HCT116 (cell line): ENCODE measurements around the gene ARNT2. TPM values are rescaled to one million over a fixed set of nuclear protein-coding genes. Genes with fewer than 3 reads are reported as not detected.

Experiments
- ATAC-seq: fragments of 200-7000 bp; cut with Tn5 transposase; 2 replicates; pipeline ENCODE4 v1.9.1; 2020; ENCODE audit warnings: mild to moderate bottlenecking, moderate library complexity
- BruUV-seq: library from RNA; stranded (reverse); fragments of 400-500 nt; replicated peaks from 2 replicates; lab custom pipeline; 2021; lab: Mats Ljungman, UMichigan
- CTCF ChIA-PET: fragments of 300-600 bp; sonication (Branson Sonifier 250); formaldehyde crosslinking; loops from one replicate; lab custom pipeline; 2021; ENCODE audit warnings: antibody characterized with exemption; lab: Charles Lee
- POLR2A ChIA-PET: fragments of 300-600, 350-600 bp; sonication (Branson Sonifier 250); formaldehyde crosslinking; loops from one replicate; lab custom pipeline; 2021; ENCODE audit warnings: antibody characterized with exemption; lab: Charles Lee
- RAD21 ChIA-PET, 2 experiments: fragments of 300-600 bp; sonication (Branson Sonifier 250); formaldehyde crosslinking; loops; one replicate each; lab custom pipeline; 2023; ENCODE audit warnings: low total read pairs in 2 of 2; ENCODE audit not compliant: uncharacterized antibody in 2 of 2, unreplicated experiment in 2 of 2, low non-redundant PET in 1 of 2; lab: Charles Lee
- DNase-seq: peaks from one replicate; pipeline ENCODE4 v3.0.0-alpha.2; 2010; ENCODE audit warnings: low read depth, low spot score
- H2AFZ ChIP-seq: fragments of 200-600 bp; shearing (Covaris generic), sonication (generic); 2 replicates; pipeline ENCODE4 v1.6.1; 2017; ENCODE audit warnings: low read depth, mixed run types, mixed read lengths, antibody characterized with exemption, low read length; ENCODE audit not compliant: poor library complexity, severe bottlenecking
- H3K27ac ChIP-seq: 2 replicates; pipeline ENCODE4 v1.5.1; 2012; ENCODE audit warnings: low read depth, low read length
- H3K27me3 ChIP-seq: fragments of 200-600 bp; sonication (generic); 2 replicates; pipeline ENCODE4 v1.6.1; 2016; ENCODE audit warnings: mixed run types, low read length, mixed read lengths; ENCODE audit not compliant: insufficient read depth
- H3K36me3 ChIP-seq, 2 experiments: fragments of 200-500 bp in 1 of 2; fragments of 200-600 bp in 1 of 2; sonication (Bioruptor generic) in 1 of 2; sonication (generic) in 1 of 2; 2 replicates each; pipeline versions ENCODE4 v1.5.1 to v1.6.1; 2014 to 2016; ENCODE audit warnings: low read length in 2 of 2, inconsistent platforms in 1 of 2, mixed read lengths in 1 of 2, mixed run types in 1 of 2; ENCODE audit not compliant: insufficient read depth in 2 of 2, control insufficient read depth in 1 of 2
- H3K4me1 ChIP-seq, 2 experiments: fragments of 200-600 bp in 1 of 2; sonication (generic) in 1 of 2; 2 replicates each; pipeline versions ENCODE4 v1.5.1 to v1.6.1; 2012 to 2017; ENCODE audit warnings: low read length in 2 of 2, inconsistent platforms in 1 of 2, mild to moderate bottlenecking in 1 of 2, mixed read lengths in 1 of 2, mixed run types in 1 of 2, moderate library complexity in 1 of 2; ENCODE audit not compliant: insufficient read depth in 2 of 2, control insufficient read depth in 1 of 2
- H3K4me2 ChIP-seq: fragments of 200-600 bp; sonication (generic); 2 replicates; pipeline ENCODE4 v1.6.1; 2017; ENCODE audit warnings: mixed run types, low read length, mixed read lengths
- H3K4me3 ChIP-seq, 2 experiments: fragments of 200-600 bp in 1 of 2; sonication (generic) in 1 of 2; replicated peaks in 1 of 2; 2 replicates each; pipeline ENCODE4 v1.5.1; 2011 to 2016; ENCODE audit warnings: low read length in 2 of 2, control low read depth in 1 of 2, low read depth in 1 of 2, mild to moderate bottlenecking in 1 of 2, mixed read lengths in 1 of 2, mixed run types in 1 of 2
- H3K79me2 ChIP-seq: fragments of 200-600 bp; sonication (generic); 2 replicates; pipeline ENCODE4 v1.6.1; 2017; ENCODE audit warnings: mild to moderate bottlenecking, mixed run types, low read length, moderate library complexity, mixed read lengths; ENCODE audit not compliant: insufficient read depth
- H3K9ac ChIP-seq: fragments of 200-600 bp; sonication (generic); 2 replicates; pipeline ENCODE4 v1.6.1; 2016; ENCODE audit warnings: low read length, mixed read lengths
- H3K9me2 ChIP-seq: fragments of 200-600 bp; sonication (generic), shearing (Covaris generic); 2 replicates; pipeline ENCODE4 v1.6.1; 2017; ENCODE audit warnings: mixed run types, mild to moderate bottlenecking, moderate library complexity; ENCODE audit not compliant: insufficient read depth
- H3K9me3 ChIP-seq, 2 experiments: fragments of 200-500 bp in 1 of 2; fragments of 200-600 bp in 1 of 2; sonication (Bioruptor generic) in 1 of 2; sonication (generic) in 1 of 2; 2 replicates each; pipeline ENCODE4 v1.6.1; 2014 to 2017; ENCODE audit warnings: low read length in 2 of 2, mixed read lengths in 2 of 2, inconsistent platforms in 1 of 2, low read depth in 1 of 2, mild to moderate bottlenecking in 1 of 2, mixed run types in 1 of 2, moderate library complexity in 1 of 2; ENCODE audit not compliant: control insufficient read depth in 1 of 2, insufficient read depth in 1 of 2
- H4K20me1 ChIP-seq: fragments of 200-600 bp; sonication (generic), shearing (Covaris generic); 2 replicates; pipeline ENCODE4 v1.6.1; 2017; ENCODE audit warnings: mixed run types, mild to moderate bottlenecking, moderate library complexity; ENCODE audit not compliant: insufficient read depth
- ATF3 ChIP-seq: IDR thresholded peaks from 2 replicates; pipeline ENCODE4 v1.6.1; 2012
- CTCF ChIP-seq, 3 experiments: fragments of 200-600 bp in 1 of 3; sonication (generic) in 1 of 3; IDR thresholded peaks in 2 of 3; conservative IDR thresholded peaks in 1 of 3; 2 replicates each; pipeline ENCODE4 v1.5.1; 2012 to 2017; ENCODE audit warnings: low read depth in 2 of 3, low read length in 2 of 3, antibody characterized with exemption in 1 of 3, borderline replicate concordance in 1 of 3, control low read depth in 1 of 3, mild to moderate bottlenecking in 1 of 3, mixed read lengths in 1 of 3, mixed run types in 1 of 3, moderate library complexity in 1 of 3; ENCODE audit not compliant: insufficient read depth in 1 of 3
- EGR1 ChIP-seq: IDR thresholded peaks from 2 replicates; pipeline ENCODE4 v1.6.1; 2012; ENCODE audit warnings: low read depth
- ELF1 ChIP-seq: IDR thresholded peaks from 2 replicates; pipeline ENCODE4 v1.6.1; 2012; ENCODE audit warnings: low read depth, borderline replicate concordance
- EZH2 ChIP-seq: fragments of 200-600 bp; sonication (generic); IDR thresholded peaks from 2 replicates; pipeline ENCODE4 v1.6.1; 2017; ENCODE audit warnings: antibody characterized with exemption, mixed run types
- FOSL1 ChIP-seq: IDR thresholded peaks from 2 replicates; pipeline ENCODE4 v1.6.1; 2012; ENCODE audit warnings: low read depth
- JUND ChIP-seq: IDR thresholded peaks from 2 replicates; pipeline ENCODE4 v1.6.1; 2012
- MAX ChIP-seq: IDR thresholded peaks from 2 replicates; pipeline ENCODE4 v1.6.1; 2012
- POLR2A ChIP-seq: IDR thresholded peaks from 2 replicates; pipeline ENCODE4 v1.7.0; 2011; ENCODE audit warnings: borderline replicate concordance; ENCODE audit not compliant: insufficient read depth, insufficient read length; ENCODE audit errors: extremely low read depth
- POLR2AphosphoS5 ChIP-seq: IDR thresholded peaks from 2 replicates; pipeline ENCODE4 v1.6.1; 2011; ENCODE audit warnings: mild to moderate bottlenecking, low read depth, low read length, moderate library complexity
- RAD21 ChIP-seq: IDR thresholded peaks from 2 replicates; pipeline ENCODE4 v1.6.1; 2012; ENCODE audit warnings: low read depth, mild to moderate bottlenecking
- SIN3A ChIP-seq: IDR thresholded peaks from 2 replicates; pipeline ENCODE4 v1.6.1; 2012; ENCODE audit warnings: low read depth
- SRF ChIP-seq: IDR thresholded peaks from 2 replicates; pipeline ENCODE4 v1.6.1; 2012; ENCODE audit warnings: low read depth
- TCF7L2 ChIP-seq: IDR thresholded peaks from 2 replicates; pipeline ENCODE4 v1.7.0; 2011; ENCODE audit warnings: borderline replicate concordance, inconsistent platforms; ENCODE audit not compliant: insufficient read depth, insufficient read length; ENCODE audit errors: extremely low read depth
- YY1 ChIP-seq: IDR thresholded peaks from 2 replicates; pipeline ENCODE4 v1.6.1; 2011; ENCODE audit warnings: low read length, low read depth, moderate library complexity, mild to moderate bottlenecking; ENCODE audit not compliant: insufficient replicate concordance; ENCODE audit errors: extremely low read depth
- ZBTB33 ChIP-seq: IDR thresholded peaks from 2 replicates; pipeline ENCODE4 v1.6.1; 2011; ENCODE audit warnings: mild to moderate bottlenecking, low read length, moderate library complexity; ENCODE audit not compliant: insufficient replicate concordance; ENCODE audit errors: extremely low read depth
- ZFX ChIP-seq: fragments of 450-650 bp; IDR thresholded peaks from 2 replicates; pipeline ENCODE4 v1.6.1; 2017
- ZNF274 ChIP-seq: fragments of 200-500 bp; sonication (Bioruptor generic); IDR thresholded peaks from 2 replicates; pipeline ENCODE4 v1.6.1; 2014; ENCODE audit warnings: mild to moderate bottlenecking, low read depth, low read length, inconsistent platforms
- intact Hi-C: fragments of 100-400 bp; cut with micrococcal nuclease; formaldehyde crosslinking; loops from 2 replicates; pipeline ENCODE4 v1.10.0; 2022
- total RNA-seq: library from RNA; stranded (reverse); gene quantifications from one replicate; pipeline ENCODE4 v1.2.1, GENCODE V29; 2021; ENCODE audit not compliant: unreplicated experiment

Gene ARNT2
- total RNA-seq, 1 experiment from 2014 or later, result 3.0 TPM

- RAD21 ChIA-PET, result no interaction called here
- Histone ChIP-seq H4K20me1 (no peaks in the 10 kb centered on the region), H3K4me1 (peaks cover 0 to 7% of the 10 kb centered on the region in 2 experiments; a peak in 1 of 4 replicates), H3K9me2 (no peaks in the 10 kb centered on the region), H3K9me3 (no peaks in the 10 kb centered on the region), H3K27ac (no peak overlapping the region), H3K4me3 (no peak overlapping the region), H2AFZ (no peak overlapping the region), H3K27me3 (no peaks in the 10 kb centered on the region), H3K4me2 (no peak overlapping the region), H3K79me2 (no peaks in the 10 kb centered on the region), H3K9ac (no peak overlapping the region), H3K36me3 (no peaks in the 10 kb centered on the region)
- no TSS peak for BruUV-seq
- DNase-seq (no peak), ATAC-seq (no peak)
- no peak for TF ChIP-seq SRF
- TF ChIP-seq ZFX, result no peak
- TF ChIP-seq JUND, result no peak
- TF ChIP-seq ELF1, result no peak
- no peak for TF ChIP-seq YY1
- no peak for TF ChIP-seq ZNF274
- TF ChIP-seq MAX, result no peak
- no peak for TF ChIP-seq FOSL1
- TF ChIP-seq TCF7L2, result no peak
- TF ChIP-seq POLR2AphosphoS5, result no peak
- no peak for TF ChIP-seq ATF3
- TF ChIP-seq ZBTB33, result no peak
- TF ChIP-seq EGR1, result no peak
- TF ChIP-seq CTCF (IDR thresholded peaks at IDR 0.05 in 2 of 3, conservative IDR thresholded peaks at IDR 0.05 in 1 of 3; ENCODE audit: borderline replicate concordance in 1 of 3, insufficient read depth in 1 of 3, low read depth in 2 of 3, low read length in 2 of 3), result no peak
- TF ChIP-seq POLR2A, result no peak
- no peak for TF ChIP-seq SIN3A
- TF ChIP-seq EZH2, result no peak
- no peak for TF ChIP-seq RAD21
- POLR2A ChIA-PET, result no interaction called here
- intact Hi-C loops, result no loop called here
- CTCF ChIA-PET, result no interaction called here
Observed at GRCh38 chr15:80614711-80615360, 210.7 kb downstream of the ARNT2 start.
